MCF 10A (cell line): ENCODE measurements around the gene DCTN3. TPM values are rescaled to one million over a fixed set of nuclear protein-coding genes. Genes with fewer than 3 reads are reported as not detected.

Experiments
- BruUV-seq: library from RNA; stranded (reverse); fragments of 400-500 nt; replicated peaks from 2 replicates; lab custom pipeline; 2021; lab: Mats Ljungman, UMichigan
- CTCF ChIA-PET: fragments of 300-600 bp; sonication (Branson Sonifier 250); formaldehyde crosslinking; extraction: SDS; loops from one replicate; lab custom pipeline; 2021; ENCODE audit warnings: antibody characterized with exemption, inconsistent platforms; lab: Yijun Ruan, JAX
- POLR2A ChIA-PET: fragments of 300-600, 350-650 bp; sonication (Branson Sonifier 250); formaldehyde crosslinking; extraction: SDS; loops from one replicate; lab custom pipeline; 2020; ENCODE audit warnings: antibody characterized with exemption, inconsistent platforms; lab: Yijun Ruan, JAX
- DNase-seq: peaks from one replicate; pipeline ENCODE4 v3.0.0-alpha.2; 2018; ENCODE audit not compliant: unreplicated experiment
- H3K27ac Mint-ChIP-seq: one replicate; pipeline ENCODE4 v1.8.0; 2022; ENCODE audit warnings: mild to moderate bottlenecking, low read depth, mixed read lengths; ENCODE audit not compliant: unreplicated experiment
- H3K27me3 Mint-ChIP-seq: one replicate; pipeline ENCODE4 v1.8.0; 2022; ENCODE audit warnings: mixed read lengths; ENCODE audit not compliant: insufficient read depth, unreplicated experiment
- H3K36me3 Mint-ChIP-seq: one replicate; pipeline ENCODE4 v1.8.0; 2022; ENCODE audit warnings: mild to moderate bottlenecking, moderate library complexity, mixed read lengths; ENCODE audit not compliant: insufficient read depth, unreplicated experiment
- H3K4me1 Mint-ChIP-seq: one replicate; pipeline ENCODE4 v1.8.0; 2022; ENCODE audit warnings: mixed read lengths; ENCODE audit not compliant: insufficient read depth, unreplicated experiment
- H3K4me3 Mint-ChIP-seq: one replicate; pipeline ENCODE4 v1.8.0; 2022; ENCODE audit warnings: mild to moderate bottlenecking, moderate library complexity, mixed read lengths; ENCODE audit not compliant: unreplicated experiment
- H3K9me3 Mint-ChIP-seq: one replicate; pipeline ENCODE4 v1.8.0; 2022; ENCODE audit warnings: mixed read lengths; ENCODE audit not compliant: unreplicated experiment
- intact Hi-C: fragments of 100-400 bp; cut with micrococcal nuclease; formaldehyde crosslinking; loops from 2 replicates; pipeline ENCODE4 v1.14.1; 2022
- total RNA-seq: library from RNA; stranded (reverse); gene quantifications from 2 replicates; pipeline ENCODE4 v1.2.3, GENCODE V29; 2022
- TF ChIP-seq, protein P1 (sequence below): fragments of 200-600 bp; IDR thresholded peaks from one replicate; pipeline ENCODE4 v1.8.0; 2022; ENCODE audit warnings: antibody characterized with exemption, mild to moderate bottlenecking; ENCODE audit not compliant: unreplicated experiment

Gene DCTN3
- total RNA-seq, 1 experiment from 2014 or later = 88.5 TPM

DNA sequence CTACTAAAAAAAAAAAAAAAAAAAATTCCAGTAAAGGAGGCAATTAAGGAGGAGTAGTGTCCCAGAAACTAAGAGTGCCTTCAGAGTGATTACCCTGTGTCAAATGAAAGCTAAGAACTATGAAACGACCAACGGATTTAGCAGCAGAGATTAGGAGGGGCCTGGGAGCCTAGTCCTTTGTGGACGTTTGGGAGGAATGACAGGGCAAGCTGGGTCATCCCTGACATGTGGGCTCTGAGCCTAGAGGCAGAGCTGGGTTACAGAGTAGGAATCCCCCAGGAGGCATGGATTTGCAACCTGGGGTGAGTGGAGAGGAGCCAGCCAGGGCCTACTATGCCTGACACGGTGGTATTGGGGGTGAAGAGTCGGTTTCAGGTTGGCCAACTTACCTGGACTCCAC lies 12.9 kb upstream of the DCTN3 start:
- intact Hi-C loops = no loop called here
- peaks cover 34% of the 10 kb centered on the region for H3K4me1 Mint-ChIP-seq

DNA sequence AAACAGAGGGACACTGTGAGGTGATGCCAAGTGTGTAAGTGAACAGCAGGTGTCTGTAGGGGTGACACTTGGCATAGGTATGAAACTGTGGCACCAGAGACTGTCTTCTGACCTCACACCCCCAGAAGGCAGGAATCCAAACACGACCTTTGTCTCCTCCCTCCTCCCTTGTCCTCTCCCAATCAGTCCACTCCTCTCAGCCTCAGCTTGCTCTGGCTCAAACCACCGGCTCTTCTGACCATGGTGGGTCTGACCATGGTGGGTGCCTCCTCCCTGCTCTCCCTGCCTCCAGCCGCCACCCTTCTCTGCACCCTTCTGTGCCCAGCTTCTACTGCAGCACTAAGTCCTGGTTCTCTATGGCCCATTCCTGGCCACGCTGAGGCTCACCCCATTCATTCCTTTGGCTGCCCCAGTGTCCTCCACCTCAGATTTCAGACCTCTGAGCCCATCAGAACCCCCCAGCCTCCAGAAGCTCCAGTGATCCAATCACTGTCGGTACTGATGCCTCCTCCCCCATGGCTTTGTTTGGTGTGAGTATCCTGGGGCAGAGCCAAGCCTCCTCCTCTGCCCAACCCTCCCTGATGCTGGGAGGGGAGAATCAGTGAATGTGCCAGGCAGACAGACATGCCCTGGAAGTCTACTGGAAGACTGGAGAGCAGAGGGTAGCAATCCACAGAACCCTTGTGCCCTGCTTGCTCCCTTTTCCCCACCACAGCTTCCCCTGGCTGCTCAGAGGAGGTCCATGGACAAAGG lies 10.3 kb upstream of the DCTN3 start:
- peaks cover 16% of the 10 kb centered on the region for H3K36me3 Mint-ChIP-seq
- H3K4me3 Mint-ChIP-seq = no peak overlapping the region
- TF ChIP-seq, protein P1, sequence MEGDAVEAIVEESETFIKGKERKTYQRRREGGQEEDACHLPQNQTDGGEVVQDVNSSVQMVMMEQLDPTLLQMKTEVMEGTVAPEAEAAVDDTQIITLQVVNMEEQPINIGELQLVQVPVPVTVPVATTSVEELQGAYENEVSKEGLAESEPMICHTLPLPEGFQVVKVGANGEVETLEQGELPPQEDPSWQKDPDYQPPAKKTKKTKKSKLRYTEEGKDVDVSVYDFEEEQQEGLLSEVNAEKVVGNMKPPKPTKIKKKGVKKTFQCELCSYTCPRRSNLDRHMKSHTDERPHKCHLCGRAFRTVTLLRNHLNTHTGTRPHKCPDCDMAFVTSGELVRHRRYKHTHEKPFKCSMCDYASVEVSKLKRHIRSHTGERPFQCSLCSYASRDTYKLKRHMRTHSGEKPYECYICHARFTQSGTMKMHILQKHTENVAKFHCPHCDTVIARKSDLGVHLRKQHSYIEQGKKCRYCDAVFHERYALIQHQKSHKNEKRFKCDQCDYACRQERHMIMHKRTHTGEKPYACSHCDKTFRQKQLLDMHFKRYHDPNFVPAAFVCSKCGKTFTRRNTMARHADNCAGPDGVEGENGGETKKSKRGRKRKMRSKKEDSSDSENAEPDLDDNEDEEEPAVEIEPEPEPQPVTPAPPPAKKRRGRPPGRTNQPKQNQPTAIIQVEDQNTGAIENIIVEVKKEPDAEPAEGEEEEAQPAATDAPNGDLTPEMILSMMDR = no peak
- CTCF ChIA-PET = interaction anchor here (1.1 to 1.4 kb wide), 2 partner anchors 13 to 17 kb away, joined by 3 to 5 read pairs; no protein-coding TSS in a partner anchor
- H3K4me1 Mint-ChIP-seq = peaks cover 30% of the 10 kb centered on the region
- intact Hi-C loops = no loop called here
- peaks cover 54% of the 10 kb centered on the region for H3K27me3 Mint-ChIP-seq
- no peak overlapping the region for H3K27ac Mint-ChIP-seq
- DNase-seq = peak; percentile 16
- POLR2A ChIA-PET = interaction anchor here (1.1 to 3.9 kb wide), 2 partner anchors 10 to 16 kb away, joined by 3 to 19 read pairs; partner anchors contain the start of gene DCTN3
- H3K9me3 Mint-ChIP-seq = no peaks in the 10 kb centered on the region
- no TSS peak for BruUV-seq

More for the DNA sequence above, 12.9 kb upstream of the DCTN3 start:
- Mint-ChIP-seq H3K27ac (peak overlapping the region; percentile 5), H3K36me3 (peaks cover 16% of the 10 kb centered on the region), H3K9me3 (no peaks in the 10 kb centered on the region), H3K4me3 (no peak overlapping the region), H3K27me3 (peaks cover 29% of the 10 kb centered on the region)
- POLR2A ChIA-PET = interaction anchor here (1.3 to 2.1 kb wide), 5 partner anchors 13 to 22 kb away, joined by 4 to 13 read pairs (median 10); partner anchors contain the start of genes DCTN3, GALT and RPP25L
- CTCF ChIA-PET = interaction anchor here (0.6 to 6.5 kb wide), 14 partner anchors 9 to 486 kb away, joined by 3 to 83 read pairs (median 8); partner anchors contain the start of genes DCTN3, GALT and IL11RA
- TF ChIP-seq, protein P1 = no peak
- DNase-seq = no peak
- no TSS peak for BruUV-seq

DNA sequence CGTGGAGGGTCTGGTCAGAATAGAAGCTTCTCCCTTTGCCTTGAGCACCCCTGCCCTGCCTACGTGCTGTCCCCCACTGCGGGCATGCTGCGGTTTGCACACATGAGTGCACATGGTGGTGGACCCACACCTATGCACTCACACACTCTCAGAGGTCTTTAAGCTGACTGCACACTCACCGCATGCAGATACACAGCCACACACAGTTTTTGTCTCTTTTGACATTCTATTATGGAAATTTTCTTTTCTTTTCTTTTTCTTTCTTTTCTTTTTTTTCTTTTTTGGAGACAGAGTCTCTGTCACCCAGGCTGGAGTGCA lies 9.2 kb upstream of the DCTN3 start:
- CTCF ChIA-PET = interaction anchor here (0.8 to 1.5 kb wide), 3 partner anchors 73 to 270 kb away, joined by 3 to 4 read pairs (median 3); no protein-coding TSS in a partner anchor
- peaks cover 56% of the 10 kb centered on the region for H3K27me3 Mint-ChIP-seq

More for the DNA sequence above, 9.2 kb upstream of the DCTN3 start:
- POLR2A ChIA-PET = interaction anchor here (3.9 kb wide), 1 partner anchor 9 kb away, joined by 19 read pairs; the partner anchor contains the start of gene DCTN3
- no peak for DNase-seq
- Mint-ChIP-seq H3K9me3 (no peaks in the 10 kb centered on the region), H3K27ac (no peak overlapping the region), H3K4me3 (peak overlapping the region; percentile 38), H3K36me3 (peaks cover 6% of the 10 kb centered on the region), H3K4me1 (peaks cover 26% of the 10 kb centered on the region)
- BruUV-seq = no TSS peak
- intact Hi-C loops = no loop called here
- TF ChIP-seq, protein P1 = no peak
